ENCODE data around the gene TSPAN14.

Gene TSPAN14

GRCh38 chr10:80425901-80426300 lies 28.2 kb upstream of the TSPAN14 start:
- DNase-seq: no peak

GRCh38 chr10:80427541-80427940 lies 26.6 kb upstream of the TSPAN14 start:
- no peak for DNase-seq

DNA sequence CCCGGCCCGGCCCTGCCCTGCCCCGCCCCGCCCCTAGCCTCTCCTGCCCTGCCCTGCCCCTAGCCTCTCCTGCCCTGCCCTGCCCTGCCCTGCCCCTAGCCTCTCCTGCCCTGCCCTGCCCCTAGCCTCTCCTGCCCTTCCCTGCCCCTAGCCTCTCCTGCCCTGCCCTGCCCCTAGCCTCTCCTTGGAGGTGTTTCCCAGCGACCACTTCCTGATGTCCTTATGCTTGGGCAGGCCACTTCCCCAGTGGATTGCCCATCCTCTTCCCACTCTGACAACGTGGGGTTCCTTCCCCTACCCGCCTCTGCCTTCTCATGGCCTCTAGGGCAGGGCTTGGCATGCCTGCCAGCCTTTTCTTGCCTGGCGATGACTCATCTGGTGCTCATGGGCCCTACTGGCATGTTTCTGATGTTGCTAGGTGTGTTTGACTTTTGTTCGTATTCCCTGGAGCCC lies 24.6 kb upstream of the TSPAN14 start:
- DNase-seq: no peak

DNA sequence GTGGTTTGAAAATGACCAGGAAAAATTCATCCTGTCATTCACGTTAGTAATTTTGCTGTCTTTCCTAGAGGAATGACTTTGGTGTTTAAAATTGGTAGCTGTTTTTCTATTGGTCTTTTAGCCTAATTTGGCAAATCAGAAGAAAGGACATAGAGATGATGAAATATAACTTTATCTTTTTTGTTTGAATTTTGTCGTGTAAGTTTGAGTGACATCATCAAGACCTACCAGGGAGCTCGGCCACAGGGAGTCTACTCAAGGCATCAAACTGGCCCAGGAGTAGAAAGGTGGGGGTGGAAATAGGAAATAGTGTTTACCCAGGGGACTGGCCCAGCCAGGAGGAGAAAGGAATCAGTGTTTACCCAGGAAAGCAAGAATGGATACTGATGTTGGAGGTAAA lies 21.0 kb upstream of the TSPAN14 start:
- no peak for DNase-seq

DNA sequence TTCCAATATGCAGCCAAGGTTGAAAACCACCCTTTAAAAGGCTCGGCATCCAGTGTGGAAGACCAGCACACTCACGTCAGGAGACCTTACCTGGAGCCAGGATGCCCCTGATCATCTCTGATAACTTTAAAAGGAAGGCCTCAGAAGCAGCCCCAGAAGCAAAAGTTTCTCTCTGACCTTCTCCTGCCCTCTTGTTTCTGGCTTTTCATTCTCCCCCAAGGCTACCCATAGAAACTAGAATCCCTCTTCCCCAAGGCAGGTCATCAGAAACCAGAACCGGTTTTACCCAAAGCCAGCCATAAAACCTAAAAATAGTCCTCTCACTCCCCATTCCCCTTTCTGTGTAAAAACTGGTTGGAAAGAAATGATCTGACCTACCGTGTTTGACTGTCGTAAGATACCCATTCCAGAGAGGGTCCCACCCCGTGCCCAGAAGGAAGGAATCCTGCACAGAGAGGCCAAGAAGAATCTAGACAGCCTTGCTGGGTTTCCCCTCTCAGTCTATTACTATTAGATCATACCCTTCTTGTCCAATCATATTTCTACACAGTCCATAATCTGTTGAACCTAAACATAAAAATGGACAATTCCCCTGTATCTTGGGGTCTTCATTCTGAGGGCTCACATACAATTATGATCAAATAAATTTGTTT lies 17.5 kb upstream of the TSPAN14 start:
- DNase-seq: no peak

GRCh38 chr10:80437227-80437626 lies 16.9 kb upstream of the TSPAN14 start:
- DNase-seq: no peak

DNA sequence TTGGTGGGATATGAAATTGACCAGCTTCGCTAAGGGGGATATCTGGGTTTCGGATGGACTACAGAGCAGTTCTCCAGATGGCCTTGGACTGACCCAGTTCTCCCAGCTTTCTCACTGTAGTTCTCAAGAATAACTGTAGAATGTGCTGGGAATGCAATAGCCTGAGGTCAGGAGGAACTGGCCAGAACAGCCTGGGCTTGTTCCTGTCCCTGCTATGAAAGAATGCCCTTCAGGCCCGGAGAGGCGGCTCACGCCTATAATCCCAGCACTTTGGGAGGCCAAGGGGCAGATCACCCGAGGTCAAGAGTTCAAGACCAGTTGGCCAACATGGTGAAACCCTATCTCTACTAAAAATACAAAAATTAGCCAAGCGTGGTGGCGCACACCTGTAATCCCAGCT lies 12.3 kb upstream of the TSPAN14 start:
- no peak for DNase-seq

- DNase-seq: no peak
Measured at GRCh38 chr10:80442879-80443278, 11.2 kb upstream of the TSPAN14 start.

DNA sequence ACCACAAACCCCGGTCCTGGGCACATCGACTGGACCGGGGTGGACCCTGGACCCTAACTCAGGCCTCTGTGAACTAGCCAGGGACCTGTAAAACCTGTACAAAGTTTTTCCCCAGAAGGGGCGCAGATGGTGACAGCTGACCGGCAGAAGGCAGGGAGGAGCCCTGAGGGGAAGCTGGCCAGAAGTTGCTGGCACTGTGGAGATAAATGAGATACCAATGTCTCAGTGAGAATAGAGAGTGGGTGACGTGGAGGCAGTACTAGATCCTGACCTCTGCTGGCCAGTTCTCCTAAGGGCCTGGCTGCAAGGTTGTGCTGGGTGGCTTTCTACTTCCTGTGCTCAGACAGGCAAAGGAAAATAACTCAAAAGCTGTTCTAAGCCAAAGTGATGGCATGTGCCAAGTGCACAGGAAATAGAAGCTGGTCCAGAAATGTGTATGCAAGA lies 10.6 kb upstream of the TSPAN14 start:
- DNase-seq: no peak

DNA sequence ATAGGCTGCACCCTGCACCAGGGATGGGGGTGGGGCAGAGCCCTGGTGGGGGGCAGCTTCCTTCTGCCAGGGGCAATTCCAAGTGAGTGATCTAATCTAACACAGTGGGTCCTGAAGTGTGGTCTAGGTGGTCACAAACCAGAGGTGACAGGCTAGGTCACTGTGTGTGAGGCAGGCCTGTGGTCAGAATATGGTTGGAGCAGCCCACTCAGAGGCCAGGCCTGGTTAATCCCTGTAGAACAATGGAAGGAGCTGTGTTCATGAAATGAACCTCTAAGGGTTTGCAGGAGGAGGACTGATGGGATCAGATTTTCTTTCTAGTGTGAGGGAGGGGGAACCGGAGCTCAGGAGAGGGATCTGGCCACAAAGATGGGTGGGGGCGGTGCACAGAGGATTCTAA lies 10.0 kb upstream of the TSPAN14 start:
- no peak for DNase-seq

GRCh38 chr10:80444646-80445319 lies 9.3 kb upstream of the TSPAN14 start:
- peak; percentile 81 for DNase-seq

DNA sequence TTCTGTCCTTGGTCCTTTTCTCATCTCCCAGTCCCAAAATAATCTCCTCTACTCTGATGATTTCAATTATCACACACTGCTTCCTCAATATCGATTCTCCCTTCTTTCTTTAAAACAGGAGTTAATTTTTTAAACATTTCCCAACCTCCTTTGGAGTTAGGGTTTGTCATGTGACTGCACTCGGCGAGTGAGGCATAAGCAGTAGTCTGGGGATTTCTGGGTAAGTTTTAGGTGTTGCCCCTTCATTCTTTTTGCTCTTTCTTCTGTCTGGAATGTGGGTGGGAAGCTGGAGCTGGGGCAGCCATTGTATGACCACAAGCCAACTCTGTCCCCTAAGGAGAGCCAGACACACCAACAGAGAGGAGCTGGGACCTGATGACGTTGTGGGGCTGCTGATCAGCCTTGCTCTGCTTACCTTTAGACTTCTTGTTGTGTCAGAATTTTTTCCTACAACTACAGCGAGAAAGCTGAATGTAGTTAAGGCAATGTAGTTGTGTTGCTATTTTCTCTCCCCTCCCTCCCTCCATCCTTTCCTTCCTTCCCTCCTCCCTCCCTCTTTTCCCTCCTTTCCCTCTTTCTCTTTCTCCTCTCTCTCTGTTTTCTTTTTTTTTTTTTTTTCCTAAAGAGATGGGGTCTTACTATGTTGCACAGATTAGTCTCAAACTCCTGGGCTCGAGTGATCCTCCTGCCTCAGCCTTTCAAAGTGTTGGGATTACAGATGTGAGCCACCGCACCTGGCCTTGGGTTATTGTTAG lies 6.5 kb upstream of the TSPAN14 start:
- no peak for DNase-seq

DNA sequence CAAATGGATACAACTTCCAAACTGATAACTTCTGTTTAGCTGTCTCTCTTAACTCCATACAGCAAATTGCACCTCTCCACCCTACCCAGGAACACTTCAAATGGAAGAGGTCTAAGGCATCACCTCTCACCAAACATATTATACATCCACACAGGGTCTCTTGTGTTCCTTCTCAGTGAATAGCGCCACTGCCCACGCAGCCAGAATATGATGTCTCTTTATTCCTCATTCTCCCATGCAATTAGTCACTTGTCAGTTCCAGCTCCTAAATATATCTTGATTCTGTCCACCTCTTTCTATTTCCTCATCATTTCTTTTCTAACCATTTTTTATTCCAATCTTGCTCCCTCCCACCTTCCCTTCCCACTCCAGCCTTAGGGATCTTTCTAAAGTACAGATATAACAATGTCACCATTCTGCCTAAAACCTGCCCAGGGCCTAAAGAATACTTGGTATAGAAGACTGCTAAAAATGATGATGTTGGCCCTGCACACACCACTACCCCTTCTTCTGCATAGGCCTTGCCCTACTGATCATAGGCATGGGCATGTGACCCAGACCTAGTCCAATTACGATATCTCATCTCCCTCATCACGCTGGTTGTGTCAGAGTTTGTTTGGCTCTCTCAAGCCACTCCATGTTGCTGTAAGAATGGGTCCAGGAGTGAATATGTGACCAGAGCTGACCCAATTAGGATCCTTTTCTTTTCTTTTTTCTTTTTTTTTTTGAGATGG lies 5.7 kb upstream of the TSPAN14 start:
- no peak for DNase-seq

- no peak for DNase-seq
Measured at GRCh38 chr10:80449520-80449919, 4.6 kb upstream of the TSPAN14 start.

DNA sequence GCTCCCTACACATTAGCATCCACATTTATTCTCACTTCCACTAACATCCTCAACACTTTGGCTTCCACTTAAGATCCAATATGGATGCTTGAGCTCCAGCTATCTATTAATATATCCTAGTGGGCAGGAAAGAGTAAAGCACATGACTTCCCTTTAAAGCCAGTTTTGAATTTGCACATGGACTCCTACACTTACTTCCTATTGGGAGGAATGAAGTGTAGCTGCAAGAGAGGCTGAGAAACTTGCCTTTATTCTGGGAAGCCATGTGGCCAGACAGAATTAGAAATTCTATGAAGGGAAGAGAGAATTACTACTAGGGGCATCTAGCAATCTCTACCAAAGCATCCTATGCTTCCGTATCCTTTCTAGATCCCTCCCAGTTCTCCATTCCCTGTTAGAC lies 3.0 kb upstream of the TSPAN14 start:
- DNase-seq: no peak

- no peak for DNase-seq
Measured at GRCh38 chr10:80452069-80452468, 2.0 kb upstream of the TSPAN14 start.

DNA sequence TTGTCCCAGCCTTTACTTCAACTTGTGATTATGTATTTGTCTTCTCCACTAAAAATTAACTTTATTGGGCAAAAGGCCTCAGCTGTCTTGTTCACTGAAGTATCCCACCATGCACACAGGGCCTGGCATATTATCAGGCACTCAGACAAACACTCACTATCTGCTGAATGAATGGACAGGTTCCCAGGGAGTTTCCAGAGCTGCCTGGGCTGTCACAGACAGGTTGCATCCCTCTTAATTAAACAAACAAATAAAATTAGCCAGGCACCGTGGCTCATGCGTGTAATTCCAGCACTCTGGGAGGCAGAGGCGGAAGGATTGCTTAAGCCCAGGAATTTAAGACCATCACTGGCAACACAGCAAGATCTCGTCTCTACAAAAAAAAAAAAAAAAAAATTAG lies 1.5 kb upstream of the TSPAN14 start:
- no peak for DNase-seq

- DNase-seq: no peak
Measured at GRCh38 chr10:80453056-80453841, 861 bp upstream of the TSPAN14 start.

DNA sequence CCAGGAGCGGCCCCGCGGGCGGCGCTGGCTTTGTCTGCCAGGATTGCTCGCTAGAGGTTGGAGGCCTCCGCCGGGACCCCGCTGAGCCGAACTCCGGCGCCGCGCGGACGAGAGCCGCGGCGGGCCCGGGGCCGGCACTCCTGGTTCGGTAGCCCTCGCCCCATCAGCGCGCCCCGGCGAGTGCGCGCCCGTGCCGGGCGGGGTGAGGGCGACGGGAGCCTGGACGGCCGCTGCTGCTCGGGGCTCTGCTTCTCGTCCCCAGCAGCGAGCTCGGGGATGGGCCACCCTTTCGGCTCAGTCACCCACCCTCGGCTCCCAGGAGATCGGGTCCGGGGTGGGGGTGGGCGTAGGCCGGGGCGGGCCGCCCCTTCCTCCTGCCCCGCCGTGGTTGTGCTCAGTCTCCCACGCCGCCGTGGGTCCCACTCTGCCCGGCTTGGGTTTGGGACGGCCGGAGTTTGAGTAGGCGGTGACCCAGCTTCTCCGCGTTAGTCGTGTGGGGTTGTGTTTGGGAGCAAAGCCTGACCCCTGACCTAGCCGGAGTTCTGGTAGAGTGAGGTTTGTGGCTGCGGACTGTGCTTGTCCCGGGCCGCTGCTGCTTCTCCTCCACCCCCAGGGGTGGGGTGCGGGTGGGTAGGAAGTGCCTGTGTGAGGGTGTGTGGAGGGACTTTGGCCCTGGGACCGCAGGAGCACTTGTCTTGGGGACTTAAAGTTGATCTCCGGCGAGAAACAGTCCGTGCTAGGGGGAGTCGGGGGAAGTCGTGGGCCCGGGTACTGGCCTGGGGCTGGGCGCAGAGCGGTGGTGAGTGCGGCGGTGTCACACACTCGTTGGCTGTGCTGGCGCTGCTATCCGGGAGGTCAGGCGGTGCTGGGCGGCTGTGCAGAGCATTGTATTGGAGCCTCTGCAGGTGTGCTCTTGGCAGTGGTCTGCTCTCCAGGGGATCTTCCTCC lies 677 bp downstream of the TSPAN14 start:
- DNase-seq: no peak

GRCh38 chr10:80455461-80456349 lies 1.6 kb downstream of the TSPAN14 start:
- DNase-seq: no peak

Data from CD4-positive, alpha-beta T cell treated with Interleukin-21 for 1 hour (primary cell).